D721Med (cell line): ENCODE results near the gene OGFR.

Experiments
- DNase-seq: peaks from one replicate; pipeline ENCODE4 v3.0.0; 2011; ENCODE audit warnings: low spot score; ENCODE audit not compliant: insufficient read length
- FAIRE-seq: peaks from 2 replicates; lab custom pipeline; 2011; peaks lifted over from hg19 to GRCh38; lab: Jason Lieb, UNC
- TF ChIP-seq, protein P1 (sequence below): IDR thresholded peaks from 2 replicates; pipeline ENCODE4 v1.5.1; 2012; ENCODE audit warnings: mild to moderate bottlenecking, control low read depth; ENCODE audit not compliant: insufficient read depth; ENCODE audit errors: missing control alignments

The OGFR gene

DNA sequence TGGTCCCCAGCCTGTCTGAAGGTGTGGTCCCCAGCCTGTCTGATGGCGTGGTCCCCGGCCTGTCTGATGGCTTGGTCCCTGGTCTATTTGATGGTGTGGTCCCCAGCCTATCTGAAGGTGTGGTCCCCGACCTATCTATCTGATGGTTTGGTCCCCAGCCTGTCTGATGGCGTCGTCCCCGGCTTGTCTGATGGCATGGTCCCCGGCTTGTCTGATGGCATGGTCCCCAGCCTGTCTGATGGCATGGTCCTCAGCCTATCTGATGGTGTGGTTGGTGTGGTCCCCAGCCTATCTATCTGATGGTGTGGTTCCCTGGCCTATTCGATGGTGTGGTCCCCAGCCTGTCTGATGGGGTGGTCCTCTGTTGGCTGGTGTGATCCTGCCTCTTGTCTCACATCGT, 26.6 kb upstream of the OGFR start:
- TF ChIP-seq, protein P1, sequence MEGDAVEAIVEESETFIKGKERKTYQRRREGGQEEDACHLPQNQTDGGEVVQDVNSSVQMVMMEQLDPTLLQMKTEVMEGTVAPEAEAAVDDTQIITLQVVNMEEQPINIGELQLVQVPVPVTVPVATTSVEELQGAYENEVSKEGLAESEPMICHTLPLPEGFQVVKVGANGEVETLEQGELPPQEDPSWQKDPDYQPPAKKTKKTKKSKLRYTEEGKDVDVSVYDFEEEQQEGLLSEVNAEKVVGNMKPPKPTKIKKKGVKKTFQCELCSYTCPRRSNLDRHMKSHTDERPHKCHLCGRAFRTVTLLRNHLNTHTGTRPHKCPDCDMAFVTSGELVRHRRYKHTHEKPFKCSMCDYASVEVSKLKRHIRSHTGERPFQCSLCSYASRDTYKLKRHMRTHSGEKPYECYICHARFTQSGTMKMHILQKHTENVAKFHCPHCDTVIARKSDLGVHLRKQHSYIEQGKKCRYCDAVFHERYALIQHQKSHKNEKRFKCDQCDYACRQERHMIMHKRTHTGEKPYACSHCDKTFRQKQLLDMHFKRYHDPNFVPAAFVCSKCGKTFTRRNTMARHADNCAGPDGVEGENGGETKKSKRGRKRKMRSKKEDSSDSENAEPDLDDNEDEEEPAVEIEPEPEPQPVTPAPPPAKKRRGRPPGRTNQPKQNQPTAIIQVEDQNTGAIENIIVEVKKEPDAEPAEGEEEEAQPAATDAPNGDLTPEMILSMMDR: no peak
- no peak for DNase-seq
- FAIRE-seq: no peak

DNA sequence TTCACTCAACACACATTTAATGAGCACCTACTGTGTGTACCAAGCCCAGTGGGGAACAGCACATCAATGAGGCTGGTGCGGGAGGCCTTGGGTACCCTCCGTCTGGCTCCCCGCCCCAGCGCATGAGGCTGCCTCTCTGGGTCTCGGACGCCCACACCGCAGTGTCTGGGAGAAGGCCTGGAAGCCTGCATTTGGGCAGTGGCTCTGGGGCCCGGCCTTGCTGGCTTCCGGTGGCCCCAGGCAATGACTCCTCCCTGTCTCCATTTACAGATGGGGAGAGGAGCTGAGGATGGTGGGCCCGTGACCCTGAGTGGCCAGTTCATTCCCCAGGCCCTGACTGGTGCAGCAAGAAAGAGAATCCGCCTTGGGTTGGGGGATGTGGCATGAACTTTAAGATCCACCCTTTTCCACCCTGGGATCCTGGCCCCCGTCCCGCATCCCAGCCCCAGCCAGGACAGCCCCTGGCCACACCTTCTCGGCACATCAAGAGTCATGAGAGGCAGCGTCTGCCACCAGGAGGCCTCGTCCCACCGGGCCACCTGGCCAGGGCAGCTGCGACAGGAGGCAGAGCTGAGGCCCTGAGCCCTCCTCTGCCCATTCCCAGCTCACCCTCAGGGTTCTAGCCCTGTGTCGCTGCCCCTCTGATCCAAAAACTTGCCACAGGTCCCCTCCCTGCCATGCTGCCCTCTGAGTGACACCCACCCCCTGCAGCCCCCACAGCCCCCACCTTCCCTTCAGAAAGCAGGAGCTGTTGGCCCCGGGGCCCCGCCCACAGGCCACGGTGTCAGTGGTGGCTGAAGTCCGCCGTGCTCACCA, 25.8 kb upstream of the OGFR start:
- no peak for FAIRE-seq
- TF ChIP-seq, protein P1: no peak
- no peak for DNase-seq

DNA sequence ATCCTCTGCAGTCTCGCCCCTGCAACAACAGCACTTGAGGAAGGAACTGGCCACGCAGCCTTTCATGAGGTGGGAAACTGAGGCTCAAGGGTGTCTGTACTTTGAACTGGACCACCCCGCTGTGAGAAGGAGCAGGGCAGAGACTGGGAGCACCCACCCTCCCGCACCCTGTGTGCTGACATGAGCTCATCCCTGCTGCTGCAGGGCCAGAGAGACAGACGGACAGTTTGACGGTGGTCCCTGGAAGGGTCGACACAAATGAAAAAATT, 25.3 kb upstream of the OGFR start:
- DNase-seq (no peak), FAIRE-seq (no peak)
- TF ChIP-seq, protein P1: no peak

DNA sequence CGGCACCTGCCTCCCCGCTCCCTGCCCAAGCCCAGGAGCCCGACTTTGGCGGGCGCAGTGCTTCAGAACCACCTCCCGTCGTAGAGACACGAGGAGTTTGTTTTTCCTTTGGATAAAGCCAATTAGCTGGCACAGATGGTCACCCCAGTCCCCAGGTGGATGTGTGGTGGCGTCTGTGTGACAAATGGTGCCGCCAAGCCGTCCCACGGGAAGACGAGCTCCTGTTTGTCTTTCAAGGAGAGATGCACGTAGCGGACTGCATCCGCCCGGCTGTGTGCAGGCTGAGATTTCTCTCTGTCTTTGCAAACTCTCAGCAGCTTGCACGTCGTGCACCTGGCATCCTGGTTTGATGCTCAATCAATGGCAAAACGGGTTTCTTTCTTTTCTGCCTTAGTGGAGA, 24.4 kb upstream of the OGFR start:
- TF ChIP-seq, protein P1: no peak
- peak; percentile 69 for FAIRE-seq
- DNase-seq: no peak

DNA sequence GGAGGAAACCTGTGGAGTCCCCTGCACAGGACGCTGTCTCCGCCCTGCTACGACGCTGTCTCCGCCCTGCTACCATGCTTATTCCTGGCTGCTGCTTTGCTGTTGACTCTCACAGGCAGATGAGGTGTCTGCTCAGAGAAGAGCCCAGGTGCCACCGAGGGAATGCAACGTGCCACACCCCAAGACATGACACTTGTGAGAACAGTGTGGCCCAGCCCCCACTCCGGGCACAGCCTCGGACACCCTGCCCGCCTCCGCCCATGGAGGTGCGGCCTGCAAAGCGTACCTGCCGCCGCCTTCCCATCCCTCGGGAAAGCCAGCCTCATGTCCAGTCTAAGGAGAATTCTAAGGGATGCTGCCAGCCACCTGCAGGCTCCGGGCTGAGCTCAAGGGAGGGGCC, 23.9 kb upstream of the OGFR start:
- TF ChIP-seq, protein P1: no peak
- FAIRE-seq (no peak), DNase-seq (no peak)

DNA sequence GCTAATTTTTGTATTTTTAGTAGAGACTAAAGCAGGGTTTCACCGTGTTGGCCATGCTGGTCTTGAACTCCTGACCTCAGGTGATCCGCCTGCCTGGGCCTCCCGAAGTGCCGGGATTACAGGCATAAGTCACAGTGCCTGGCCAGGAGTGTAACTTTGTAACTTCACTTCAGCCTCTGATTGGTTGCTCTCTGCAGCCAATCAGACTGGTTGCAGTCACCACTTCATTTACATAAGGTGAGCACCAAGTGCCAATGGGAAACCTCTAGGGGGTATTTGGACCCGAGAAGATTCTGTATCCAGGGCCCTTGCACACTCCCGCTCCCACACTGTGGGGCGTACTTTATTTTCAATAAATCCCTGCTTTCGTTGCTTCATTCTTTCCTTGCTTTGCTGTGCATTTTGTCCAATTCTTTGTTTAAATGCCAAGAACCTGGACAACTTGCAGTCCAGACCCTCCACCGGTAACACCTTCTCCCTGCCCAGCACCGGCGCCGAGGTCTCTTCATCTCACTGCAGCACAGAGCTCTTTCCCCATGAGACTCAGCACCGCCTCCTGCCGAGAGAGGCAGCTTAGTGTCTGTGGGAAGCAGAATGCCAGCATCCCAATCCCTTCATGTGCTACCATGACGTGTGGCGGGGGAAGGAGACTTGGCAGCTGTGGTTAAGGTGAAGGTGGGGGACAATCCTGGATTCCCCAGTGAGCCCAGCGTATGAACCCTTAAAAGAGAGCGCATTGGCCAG, 22.3 kb upstream of the OGFR start:
- no peak for FAIRE-seq

More for the DNA sequence above, 22.3 kb upstream of the OGFR start:
- TF ChIP-seq, protein P1: peak; percentile 49
- DNase-seq: no peak
